Mesangial cell (primary cell): ENCODE data around the gene IRAK2. TPM values are rescaled to one million over a fixed set of nuclear protein-coding genes. Genes with fewer than 3 reads are reported as not detected.

ENCODE experiments used
- total RNA-seq: library from RNA; depleted of rRNA; stranded (reverse); fragments of >200 nt; gene quantifications from 2 replicates; pipeline ENCODE4 v1.2.3, GENCODE V29; 2015

The IRAK2 gene
- 2.3 and 6.7 TPM in 2 replicates for total RNA-seq

GRCh38 chr3:10164546-10165393 lies at the start of gene IRAK2:
TSS of gene IRAK2 (plus strand) at chr3:10164919. CDS start at chr3:10164955, 36 bp downstream.

GRCh38 chr3:10115326-10116137 lies 49.2 kb upstream of the IRAK2 start, which contains the start of gene BRK1:
TSS of gene BRK1 (plus strand) at chr3:10115675. CDS start at chr3:10115702, 27 bp downstream.

GRCh38 chr3:10248184-10248983 lies 83.7 kb downstream of the IRAK2 start, which contains the start of gene TATDN2:
TSS of gene TATDN2 (plus strand) at chr3:10248459. CDS start at chr3:10249201, 742 bp downstream.

GRCh38 chr3:10292505-10293419 lies 128.0 kb downstream of the IRAK2 start, which contains the start of gene GHRL:
TSS of gene GHRL (minus strand) at chr3:10292947. CDS start at chr3:10290180, 2,767 bp downstream.

Other genes starting within 250 kb of the IRAK2 start
- 34.7 and 59.3 TPM in 2 replicates for gene IL17RC, start 247.8 kb upstream of the IRAK2 start, total RNA-seq
- 21.0 and 37.3 TPM in 2 replicates for gene CRELD1, start 231.1 kb upstream of the IRAK2 start, total RNA-seq
- gene PRRT3, start 212.5 kb upstream of the IRAK2 start, total RNA-seq = 0.98 and 6.0 TPM in 2 replicates
- 24.0 and 28.5 TPM in 2 replicates for gene EMC3, start 178.1 kb upstream of the IRAK2 start, total RNA-seq
- 8.9 and 33.1 TPM in 2 replicates for gene FANCD2, start 138.5 kb upstream of the IRAK2 start, total RNA-seq
- gene FANCD2OS, start 56.7 kb upstream of the IRAK2 start, total RNA-seq = not detected in 2 replicates
- 113 and 149 TPM in 2 replicates for gene BRK1, start 49.2 kb upstream of the IRAK2 start, total RNA-seq
- gene VHL, start 23.1 kb upstream of the IRAK2 start, total RNA-seq = 25.3 and 32.7 TPM in 2 replicates
- 14.2 and 15.1 TPM in 2 replicates for gene TATDN2, start 83.5 kb downstream of the IRAK2 start, total RNA-seq
- gene GHRL, start 128.0 kb downstream of the IRAK2 start, total RNA-seq = not detected in 2 replicates
- 179 and 242 TPM in 2 replicates for gene SEC13, start 156.2 kb downstream of the IRAK2 start, total RNA-seq